Ishikawa (cell line): ENCODE measurements around the gene ARHGEF1.

Experiments used
- CEBPB ChIP-seq: IDR thresholded peaks from 2 replicates; pipeline ENCODE4 v1.6.1; 2012
- CREB1 ChIP-seq: IDR thresholded peaks from 2 replicates; pipeline ENCODE4 v1.6.1; 2012; ENCODE audit warnings: low read depth
- EGR1 ChIP-seq: IDR thresholded peaks from 2 replicates; pipeline ENCODE4 v1.6.1; 2012
- EP300 ChIP-seq: IDR thresholded peaks from 2 replicates; pipeline ENCODE4 v1.6.1; 2012; ENCODE audit warnings: borderline replicate concordance
- FOXM1 ChIP-seq: IDR thresholded peaks from 2 replicates; pipeline ENCODE4 v1.6.1; 2012; ENCODE audit warnings: low read depth, borderline replicate concordance
- NFIC ChIP-seq: IDR thresholded peaks from 2 replicates; pipeline ENCODE4 v1.6.1; 2012
- RAD21 ChIP-seq: IDR thresholded peaks from 2 replicates; pipeline ENCODE4 v1.6.1; 2012; ENCODE audit warnings: low read depth
- TAF1 ChIP-seq: IDR thresholded peaks from 2 replicates; pipeline ENCODE4 v1.6.1; 2012; ENCODE audit warnings: low read depth, mild to moderate bottlenecking
- TCF12 ChIP-seq: IDR thresholded peaks from 2 replicates; pipeline ENCODE4 v1.6.1; 2012; ENCODE audit warnings: low read depth
- TEAD4 ChIP-seq: IDR thresholded peaks from 2 replicates; pipeline ENCODE4 v1.6.1; 2012
- YY1 ChIP-seq: IDR thresholded peaks from 2 replicates; pipeline ENCODE4 v1.6.1; 2012; ENCODE audit warnings: low read depth
- ZBTB7A ChIP-seq: IDR thresholded peaks from 2 replicates; pipeline ENCODE4 v1.6.1; 2012; ENCODE audit warnings: low read depth
- TF ChIP-seq, protein P1 (sequence below): IDR thresholded peaks from 2 replicates; pipeline ENCODE4 v1.6.1; 2012; ENCODE audit warnings: low read depth, mild to moderate bottlenecking
- TF ChIP-seq, protein P2 (sequence below): IDR thresholded peaks from 2 replicates; pipeline ENCODE4 v1.6.1; 2012
- TF ChIP-seq, protein P3 (sequence below): IDR thresholded peaks from 2 replicates; pipeline ENCODE4 v1.6.1; 2012

The ARHGEF1 gene

DNA sequence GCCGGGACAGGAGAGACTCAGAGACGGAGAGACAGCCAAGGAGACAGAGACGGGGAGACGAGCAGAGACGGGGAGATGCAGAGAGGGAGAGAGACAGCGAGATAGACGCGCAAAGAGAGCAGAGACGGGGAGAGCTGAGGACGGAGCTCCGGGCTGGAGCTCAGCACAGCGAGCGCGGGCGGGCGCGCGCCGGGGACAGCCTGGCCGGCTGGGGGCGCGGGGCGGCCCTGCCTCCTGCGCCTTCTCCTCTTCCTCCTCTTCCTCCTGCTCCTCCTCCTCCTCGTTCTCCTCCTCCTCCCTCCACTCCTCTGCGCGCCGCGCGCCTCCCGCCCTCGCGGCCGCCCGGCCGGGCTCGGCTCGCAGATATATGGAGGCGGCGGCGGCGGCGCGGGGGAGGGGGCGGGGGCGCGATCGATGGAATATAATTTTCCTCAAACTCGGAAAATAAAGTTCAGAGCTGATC is 45.3 kb downstream of the ARHGEF1 start, which contains the start of gene ERFL:
Gene ERFL, minus strand, starts transcription at position 229 of the 463 bp plus-strand sequence. CDS start 15,530 bp downstream, outside the sequence.
- TF ChIP-seq CREB1 (no peak), TCF12 (no peak), EP300 (no peak), CEBPB (no peak), RAD21 (no peak), ZBTB7A (no peak), TEAD4 (no peak)
- TF ChIP-seq, protein P1, sequence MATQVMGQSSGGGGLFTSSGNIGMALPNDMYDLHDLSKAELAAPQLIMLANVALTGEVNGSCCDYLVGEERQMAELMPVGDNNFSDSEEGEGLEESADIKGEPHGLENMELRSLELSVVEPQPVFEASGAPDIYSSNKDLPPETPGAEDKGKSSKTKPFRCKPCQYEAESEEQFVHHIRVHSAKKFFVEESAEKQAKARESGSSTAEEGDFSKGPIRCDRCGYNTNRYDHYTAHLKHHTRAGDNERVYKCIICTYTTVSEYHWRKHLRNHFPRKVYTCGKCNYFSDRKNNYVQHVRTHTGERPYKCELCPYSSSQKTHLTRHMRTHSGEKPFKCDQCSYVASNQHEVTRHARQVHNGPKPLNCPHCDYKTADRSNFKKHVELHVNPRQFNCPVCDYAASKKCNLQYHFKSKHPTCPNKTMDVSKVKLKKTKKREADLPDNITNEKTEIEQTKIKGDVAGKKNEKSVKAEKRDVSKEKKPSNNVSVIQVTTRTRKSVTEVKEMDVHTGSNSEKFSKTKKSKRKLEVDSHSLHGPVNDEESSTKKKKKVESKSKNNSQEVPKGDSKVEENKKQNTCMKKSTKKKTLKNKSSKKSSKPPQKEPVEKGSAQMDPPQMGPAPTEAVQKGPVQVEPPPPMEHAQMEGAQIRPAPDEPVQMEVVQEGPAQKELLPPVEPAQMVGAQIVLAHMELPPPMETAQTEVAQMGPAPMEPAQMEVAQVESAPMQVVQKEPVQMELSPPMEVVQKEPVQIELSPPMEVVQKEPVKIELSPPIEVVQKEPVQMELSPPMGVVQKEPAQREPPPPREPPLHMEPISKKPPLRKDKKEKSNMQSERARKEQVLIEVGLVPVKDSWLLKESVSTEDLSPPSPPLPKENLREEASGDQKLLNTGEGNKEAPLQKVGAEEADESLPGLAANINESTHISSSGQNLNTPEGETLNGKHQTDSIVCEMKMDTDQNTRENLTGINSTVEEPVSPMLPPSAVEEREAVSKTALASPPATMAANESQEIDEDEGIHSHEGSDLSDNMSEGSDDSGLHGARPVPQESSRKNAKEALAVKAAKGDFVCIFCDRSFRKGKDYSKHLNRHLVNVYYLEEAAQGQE, result no peak

DNA sequence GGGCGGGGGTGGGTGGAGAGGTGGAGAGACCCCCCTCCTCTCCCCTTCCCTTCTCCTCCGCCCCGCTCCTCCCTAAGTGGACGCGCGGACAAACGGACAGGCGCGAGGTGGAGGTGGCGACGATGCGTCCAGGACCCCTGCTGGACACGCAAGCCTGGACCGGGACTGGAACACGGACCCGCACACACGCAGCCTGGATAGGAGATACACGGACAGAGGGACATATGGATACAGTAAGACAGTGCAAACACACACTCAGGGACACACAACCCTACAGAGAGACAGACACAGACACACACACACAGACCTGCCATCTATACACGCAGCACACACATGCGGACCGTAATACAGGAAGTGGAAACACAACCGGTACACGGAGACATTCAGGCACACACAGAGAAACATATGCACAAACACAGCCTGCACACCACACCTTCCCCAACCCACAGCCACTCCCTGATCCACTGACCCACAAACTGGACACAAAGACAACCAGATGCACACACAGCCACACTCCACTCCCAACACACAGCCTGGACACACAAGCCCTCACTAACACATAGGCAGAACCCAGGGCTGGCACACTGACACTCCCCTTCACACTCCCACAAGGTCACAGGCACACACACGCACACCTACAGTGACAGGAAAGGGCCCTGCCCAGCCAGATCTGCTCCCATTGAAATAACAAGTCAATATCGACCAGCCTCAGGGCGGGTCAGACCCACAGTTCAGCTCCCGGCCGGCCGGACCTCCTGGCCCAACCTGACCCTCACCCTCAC is 46.0 kb downstream of the ARHGEF1 start:
- TF ChIP-seq TCF12 (no peak), TAF1 (no peak), FOXM1 (no peak), YY1 (no peak), EGR1 (no peak), TEAD4 (no peak), NFIC (no peak), RAD21 (no peak), CEBPB (no peak), CREB1 (no peak), ZBTB7A (no peak), EP300 (no peak)
- TF ChIP-seq, protein P2, sequence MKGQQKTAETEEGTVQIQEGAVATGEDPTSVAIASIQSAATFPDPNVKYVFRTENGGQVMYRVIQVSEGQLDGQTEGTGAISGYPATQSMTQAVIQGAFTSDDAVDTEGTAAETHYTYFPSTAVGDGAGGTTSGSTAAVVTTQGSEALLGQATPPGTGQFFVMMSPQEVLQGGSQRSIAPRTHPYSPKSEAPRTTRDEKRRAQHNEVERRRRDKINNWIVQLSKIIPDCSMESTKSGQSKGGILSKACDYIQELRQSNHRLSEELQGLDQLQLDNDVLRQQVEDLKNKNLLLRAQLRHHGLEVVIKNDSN, result no peak
- TF ChIP-seq, protein P3, sequence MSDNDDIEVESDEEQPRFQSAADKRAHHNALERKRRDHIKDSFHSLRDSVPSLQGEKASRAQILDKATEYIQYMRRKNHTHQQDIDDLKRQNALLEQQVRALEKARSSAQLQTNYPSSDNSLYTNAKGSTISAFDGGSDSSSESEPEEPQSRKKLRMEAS, result no peak
- TF ChIP-seq, protein P1, result no peak

DNA sequence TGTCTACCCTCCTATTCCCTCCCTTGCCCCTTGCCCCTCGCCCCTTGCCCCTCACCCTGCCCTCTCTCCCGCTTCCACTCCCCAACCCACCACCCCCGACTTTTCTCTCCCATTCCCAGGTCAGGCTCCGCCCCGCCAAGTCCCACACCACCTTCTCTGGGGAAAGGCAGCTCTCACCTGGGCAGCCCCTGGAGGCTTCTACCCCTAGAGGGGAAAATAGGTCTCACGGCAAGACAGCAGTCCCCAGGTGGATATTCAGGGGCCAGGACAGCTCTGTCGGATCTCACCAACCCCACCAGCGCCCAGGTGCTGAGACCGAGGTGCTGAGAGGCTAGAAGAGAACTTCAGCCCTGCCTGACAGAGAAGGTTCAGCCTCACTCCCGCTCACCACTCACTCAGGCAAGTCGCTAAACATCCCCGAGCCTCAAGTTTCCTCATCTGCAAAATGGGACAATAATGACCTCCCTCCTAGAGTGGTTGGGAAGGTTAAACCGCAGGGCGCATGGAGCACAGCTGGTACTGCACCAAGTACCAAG is 46.6 kb downstream of the ARHGEF1 start:
- TF ChIP-seq EP300, result no peak
- no peak for TF ChIP-seq RAD21
- TF ChIP-seq, protein P1, result no peak
- TF ChIP-seq CEBPB, result no peak
- TF ChIP-seq EGR1, result no peak
- no peak for TF ChIP-seq FOXM1
- no peak for TF ChIP-seq YY1
- no peak for TF ChIP-seq CREB1

DNA sequence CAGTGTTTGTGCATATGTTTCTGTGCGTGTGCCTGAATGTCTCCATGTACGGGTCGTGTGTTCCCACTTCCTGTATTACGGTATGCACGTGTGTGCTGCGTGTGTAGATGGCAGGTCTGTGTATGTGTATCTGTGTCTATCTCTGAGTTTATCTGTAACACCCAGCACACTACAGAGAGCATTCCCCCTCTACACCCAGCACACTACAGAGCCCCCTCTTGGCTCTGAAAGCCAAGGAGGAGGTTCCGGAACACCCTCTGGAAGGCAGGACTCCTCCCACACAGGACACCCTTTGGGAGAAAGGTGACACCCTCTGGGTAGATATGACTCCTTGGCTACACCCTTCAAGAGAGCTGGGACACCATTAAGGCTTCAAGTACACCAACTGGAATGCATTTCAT is 47.3 kb downstream of the ARHGEF1 start:
- TF ChIP-seq ZBTB7A (no peak), NFIC (no peak), TEAD4 (no peak), RAD21 (no peak), FOXM1 (no peak), YY1 (no peak), TCF12 (no peak), EP300 (no peak), CREB1 (no peak), TAF1 (no peak), EGR1 (no peak)
- TF ChIP-seq, protein P1, result no peak
- TF ChIP-seq, protein P3, result no peak
